Measurements from ENCODE around the gene ELN.

DNA sequence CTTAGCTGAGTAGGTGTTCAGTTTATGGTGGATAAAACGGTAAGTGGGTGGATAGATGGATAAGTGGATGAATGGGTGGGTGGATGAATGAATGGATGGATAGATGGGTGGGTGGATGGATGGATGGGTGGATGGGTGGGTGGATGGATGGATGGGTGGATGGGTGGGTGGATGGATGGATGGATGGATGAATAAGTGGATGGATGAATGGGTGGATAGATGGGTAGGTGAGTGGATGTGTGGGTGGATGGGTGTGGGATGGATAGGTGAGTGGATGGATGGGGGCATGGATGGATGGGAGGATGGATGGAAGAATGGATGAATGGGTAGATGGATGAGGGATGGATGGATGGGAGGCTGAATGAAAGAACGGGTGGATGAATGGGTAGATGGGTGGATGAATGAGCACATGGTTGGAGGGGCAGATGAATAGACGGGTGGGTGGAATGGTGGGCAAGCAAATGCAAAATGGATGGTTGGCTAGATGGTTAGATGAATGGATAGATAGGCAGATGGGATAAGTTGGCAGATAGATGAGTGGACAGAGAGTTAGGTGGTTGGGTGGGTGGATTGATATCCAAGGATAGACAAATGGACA, 25.7 kb downstream of the ELN start:
- TF ChIP-seq, protein P1, sequence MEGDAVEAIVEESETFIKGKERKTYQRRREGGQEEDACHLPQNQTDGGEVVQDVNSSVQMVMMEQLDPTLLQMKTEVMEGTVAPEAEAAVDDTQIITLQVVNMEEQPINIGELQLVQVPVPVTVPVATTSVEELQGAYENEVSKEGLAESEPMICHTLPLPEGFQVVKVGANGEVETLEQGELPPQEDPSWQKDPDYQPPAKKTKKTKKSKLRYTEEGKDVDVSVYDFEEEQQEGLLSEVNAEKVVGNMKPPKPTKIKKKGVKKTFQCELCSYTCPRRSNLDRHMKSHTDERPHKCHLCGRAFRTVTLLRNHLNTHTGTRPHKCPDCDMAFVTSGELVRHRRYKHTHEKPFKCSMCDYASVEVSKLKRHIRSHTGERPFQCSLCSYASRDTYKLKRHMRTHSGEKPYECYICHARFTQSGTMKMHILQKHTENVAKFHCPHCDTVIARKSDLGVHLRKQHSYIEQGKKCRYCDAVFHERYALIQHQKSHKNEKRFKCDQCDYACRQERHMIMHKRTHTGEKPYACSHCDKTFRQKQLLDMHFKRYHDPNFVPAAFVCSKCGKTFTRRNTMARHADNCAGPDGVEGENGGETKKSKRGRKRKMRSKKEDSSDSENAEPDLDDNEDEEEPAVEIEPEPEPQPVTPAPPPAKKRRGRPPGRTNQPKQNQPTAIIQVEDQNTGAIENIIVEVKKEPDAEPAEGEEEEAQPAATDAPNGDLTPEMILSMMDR (IDR thresholded peaks at IDR 0.05; ENCODE audit: low read depth, low read length, poor library complexity, severe bottlenecking) = no peak
- TF ChIP-seq EZH2phosphoT487 (IDR thresholded peaks at IDR 0.05; ENCODE audit: borderline replicate concordance, low read length) = no peak
